GM21526 (cell line): ENCODE measurements around the gene ZNF280D.
"Not testable (repeated sequence)": the region's sequence is repeated elsewhere in the genome, so short reads cannot be mapped to it uniquely, and the experiment has no call there.

Experiments used
- ATAC-seq: cut with Tn5 transposase; IDR thresholded peaks from one replicate; pipeline ENCODE4 v1.9.1; 2021; ENCODE audit warnings: moderate library complexity; ENCODE audit not compliant: unreplicated experiment, low FRiP score

Gene ZNF280D, protein sequence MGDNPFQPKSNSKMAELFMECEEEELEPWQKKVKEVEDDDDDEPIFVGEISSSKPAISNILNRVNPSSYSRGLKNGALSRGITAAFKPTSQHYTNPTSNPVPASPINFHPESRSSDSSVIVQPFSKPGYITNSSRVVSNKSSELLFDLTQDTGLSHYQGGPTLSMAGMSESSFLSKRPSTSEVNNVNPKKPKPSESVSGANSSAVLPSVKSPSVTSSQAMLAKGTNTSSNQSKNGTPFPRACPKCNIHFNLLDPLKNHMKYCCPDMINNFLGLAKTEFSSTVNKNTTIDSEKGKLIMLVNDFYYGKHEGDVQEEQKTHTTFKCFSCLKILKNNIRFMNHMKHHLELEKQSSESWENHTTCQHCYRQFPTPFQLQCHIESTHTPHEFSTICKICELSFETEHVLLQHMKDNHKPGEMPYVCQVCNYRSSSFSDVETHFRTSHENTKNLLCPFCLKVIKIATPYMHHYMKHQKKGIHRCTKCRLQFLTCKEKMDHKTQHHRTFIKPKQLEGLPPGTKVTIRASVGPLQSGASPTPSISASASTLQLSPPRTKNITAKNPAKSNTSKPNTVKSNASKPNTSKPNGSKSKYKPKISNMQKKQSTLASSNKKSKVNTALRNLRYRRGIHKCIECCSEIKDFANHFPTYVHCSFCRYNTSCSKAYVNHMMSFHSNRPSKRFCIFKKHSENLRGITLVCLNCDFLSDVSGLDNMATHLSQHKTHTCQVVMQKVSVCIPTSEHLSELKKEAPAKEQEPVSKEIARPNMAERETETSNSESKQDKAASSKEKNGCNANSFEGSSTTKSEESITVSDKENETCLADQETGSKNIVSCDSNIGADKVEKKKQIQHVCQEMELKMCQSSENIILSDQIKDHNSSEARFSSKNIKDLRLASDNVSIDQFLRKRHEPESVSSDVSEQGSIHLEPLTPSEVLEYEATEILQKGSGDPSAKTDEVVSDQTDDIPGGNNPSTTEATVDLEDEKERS

DNA sequence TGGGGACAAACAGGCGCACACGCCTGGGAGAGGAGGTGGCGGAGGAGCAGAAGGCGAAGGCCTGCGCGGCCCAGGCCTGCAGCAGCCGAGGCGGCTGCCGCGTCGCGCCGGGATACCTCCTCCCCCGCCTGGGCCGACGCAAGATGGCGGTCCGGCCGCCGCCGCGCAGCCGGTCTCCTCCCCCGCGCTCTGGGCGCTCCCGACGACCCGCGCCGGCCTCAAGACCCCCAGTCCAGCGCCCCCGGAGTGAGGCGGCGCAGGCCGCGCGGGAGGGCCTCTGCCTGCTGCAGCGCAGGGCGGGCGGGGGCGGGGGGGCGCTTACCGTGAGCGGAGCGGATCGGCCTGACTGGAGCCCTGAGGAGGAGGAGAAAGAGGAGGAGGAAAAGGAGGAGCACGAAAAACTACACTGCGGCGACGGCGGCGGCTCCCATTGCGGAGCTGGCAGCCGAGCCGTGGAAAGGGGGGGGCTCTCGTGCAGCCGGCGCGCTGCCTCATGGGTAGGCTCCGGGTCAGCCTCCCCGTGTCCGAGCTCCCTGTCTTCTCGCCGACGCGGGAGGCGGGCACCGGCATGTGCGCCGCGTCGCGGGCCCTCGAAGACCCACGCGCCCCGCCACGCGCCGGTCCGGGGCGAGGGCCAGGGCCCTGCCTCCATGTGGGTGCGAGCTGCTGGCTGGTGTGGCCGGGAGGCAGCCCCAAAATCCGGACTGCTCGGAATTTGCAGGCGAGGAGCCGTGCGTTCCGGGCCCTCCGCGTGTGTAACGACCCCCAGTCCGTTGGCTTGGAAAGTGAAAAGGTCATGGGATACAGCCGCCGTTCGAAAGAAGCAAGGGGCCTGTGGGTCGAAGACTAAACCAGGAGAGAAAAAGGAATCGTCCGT is at the start of gene ZNF280D:
TSS of gene ZNF280D (minus strand) at position 374 of the 877 bp plus-strand sequence. CDS start 26,400 bp downstream, outside the sequence.
- peak; percentile 70 for ATAC-seq

DNA sequence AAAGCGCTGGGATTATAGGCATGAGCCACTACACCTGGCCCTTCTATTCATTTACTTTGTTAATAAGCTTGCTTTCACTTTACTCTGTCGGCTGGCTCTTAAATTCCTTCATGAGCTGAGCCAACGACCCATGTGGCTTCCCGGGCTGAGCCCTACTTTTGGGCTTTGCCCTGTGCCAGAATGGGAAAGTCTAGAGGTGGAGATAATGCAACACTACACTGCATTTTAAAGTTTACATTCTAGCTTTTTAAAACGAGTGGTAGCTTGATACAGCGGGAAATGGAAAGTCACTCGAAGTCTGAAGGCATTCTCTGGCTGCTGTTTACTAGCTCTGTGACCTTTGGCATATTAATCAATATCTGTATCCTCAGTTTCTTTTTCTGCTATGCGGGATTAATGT is 49.0 kb upstream of the ZNF280D start:
- ATAC-seq: no peak

DNA sequence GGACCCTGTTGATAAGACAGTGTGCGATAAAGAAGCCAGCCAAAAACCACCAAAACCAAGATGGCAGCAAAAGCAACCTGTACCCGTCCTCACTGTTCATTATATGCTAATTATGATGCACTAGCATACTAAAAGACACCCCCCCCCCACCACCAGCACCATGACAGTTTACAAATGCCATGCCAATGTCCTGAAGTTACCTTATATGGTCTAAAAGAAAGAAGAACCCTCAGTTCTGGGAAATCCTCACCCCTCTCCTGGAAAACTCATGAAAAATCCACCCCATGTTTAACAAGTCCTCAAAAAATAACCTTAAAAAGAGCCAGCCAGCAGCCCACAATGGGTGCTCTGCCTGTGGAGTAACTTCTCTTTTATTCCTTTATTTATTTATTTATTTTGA is 48.4 kb upstream of the ZNF280D start:
- no peak for ATAC-seq

DNA sequence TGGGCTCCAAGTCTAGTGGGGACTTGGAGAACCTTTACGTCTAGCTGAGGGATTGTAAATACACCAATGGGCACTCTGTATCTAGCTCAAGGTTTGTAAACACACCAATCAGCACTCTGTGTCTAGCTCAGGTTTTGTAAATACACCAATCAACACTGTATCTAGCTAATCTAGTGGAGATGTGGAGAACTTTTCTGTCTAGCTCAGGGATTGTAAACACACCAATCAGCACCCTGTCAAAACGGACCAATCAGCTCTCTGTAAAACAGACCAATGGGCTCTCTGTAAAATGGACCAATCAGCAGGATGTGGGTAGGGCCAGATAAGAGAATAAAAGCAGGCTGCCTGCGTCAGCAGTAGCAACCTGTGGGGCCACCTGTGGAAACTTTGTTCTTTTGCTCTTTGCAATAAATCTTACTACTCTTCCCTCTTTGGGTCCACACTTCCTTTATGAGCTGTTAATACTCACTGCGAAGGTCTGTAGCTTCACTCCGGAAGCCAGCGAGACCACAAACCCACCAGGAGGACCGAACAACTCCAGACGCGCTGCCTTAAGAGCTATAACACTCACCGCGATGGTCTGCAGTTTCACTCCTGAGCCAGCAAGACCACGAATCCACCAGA is 46.9 kb upstream of the ZNF280D start:
- not testable (repeated sequence) for ATAC-seq

DNA sequence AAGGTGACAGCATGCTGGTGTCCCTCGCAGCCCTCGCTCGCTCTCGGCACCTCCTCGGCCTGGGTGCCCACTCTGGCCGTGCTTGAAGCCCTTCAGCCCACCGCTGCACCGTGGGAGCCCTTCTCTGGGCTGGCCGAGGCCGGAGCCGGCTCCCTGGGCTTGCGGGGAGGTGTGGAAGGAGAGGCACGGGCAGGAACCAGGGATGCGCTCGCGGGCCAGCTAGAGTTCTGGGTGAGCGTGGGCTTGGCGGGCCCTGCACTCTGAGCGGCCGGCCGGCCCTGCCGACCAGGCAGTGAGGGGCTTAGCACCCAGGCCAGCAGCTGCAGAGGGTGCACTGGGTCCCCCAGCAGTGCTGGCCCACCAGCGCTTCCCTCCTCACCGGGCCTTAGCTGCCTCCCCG is 46.1 kb upstream of the ZNF280D start:
- not testable (repeated sequence) for ATAC-seq

DNA sequence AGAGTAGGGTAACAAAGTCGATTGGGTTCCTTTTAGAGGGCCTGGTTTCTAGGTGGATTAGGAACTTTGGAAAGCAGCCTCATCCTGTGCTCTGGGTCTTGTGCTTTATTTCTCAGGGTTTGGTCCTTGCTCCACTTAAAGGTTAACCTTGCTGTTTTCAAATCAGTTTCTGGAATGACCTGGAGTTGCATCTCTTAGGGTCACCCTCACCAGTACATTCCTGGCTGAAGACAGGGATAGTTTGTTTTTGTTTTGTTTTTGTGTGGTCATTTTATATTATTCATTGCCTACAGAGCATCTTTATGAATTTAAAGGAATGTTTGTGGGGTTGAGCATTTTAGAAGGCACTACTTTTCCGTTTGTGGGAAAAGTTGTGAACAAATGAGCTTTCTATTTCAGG is 45.5 kb upstream of the ZNF280D start:
- ATAC-seq: no peak

DNA sequence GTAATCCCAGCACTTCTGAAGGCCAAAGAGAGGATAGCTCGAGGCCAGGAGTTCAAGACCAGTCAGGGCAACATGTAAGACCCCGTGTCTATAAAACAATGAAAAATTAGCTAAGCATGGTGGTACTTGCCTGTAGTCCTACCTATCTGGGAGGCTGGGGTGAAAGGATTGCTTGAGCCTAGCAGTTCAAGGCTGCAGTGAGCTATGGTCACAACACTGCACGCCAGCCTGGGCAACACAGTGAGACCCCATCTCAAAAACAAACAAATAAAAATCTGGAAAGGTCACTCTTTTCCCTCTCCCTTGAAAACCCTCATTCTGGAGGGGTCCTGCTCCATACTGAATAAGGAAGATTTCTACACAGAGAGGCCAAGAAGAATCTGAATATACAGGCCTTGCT is 43.5 kb upstream of the ZNF280D start:
- ATAC-seq: no peak

DNA sequence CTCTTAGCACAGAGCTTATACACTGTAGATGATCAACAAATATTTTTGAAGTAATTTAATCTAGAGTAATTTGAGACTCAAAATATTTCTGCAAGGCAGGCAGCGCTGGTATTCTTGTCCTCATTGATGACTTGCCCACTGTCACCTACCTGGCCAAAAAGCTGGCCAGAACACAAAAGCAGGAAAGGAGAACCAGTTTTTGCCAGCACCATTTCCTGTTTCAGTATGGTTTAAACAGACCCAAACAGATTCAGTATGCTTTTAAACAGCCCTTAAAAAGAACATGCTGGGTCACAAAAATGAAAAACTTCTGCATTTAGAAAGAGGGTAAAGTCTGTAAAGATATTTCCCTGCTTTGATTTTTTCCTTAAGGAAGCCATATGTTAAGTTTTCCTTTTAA is 42.3 kb upstream of the ZNF280D start:
- no peak for ATAC-seq

DNA sequence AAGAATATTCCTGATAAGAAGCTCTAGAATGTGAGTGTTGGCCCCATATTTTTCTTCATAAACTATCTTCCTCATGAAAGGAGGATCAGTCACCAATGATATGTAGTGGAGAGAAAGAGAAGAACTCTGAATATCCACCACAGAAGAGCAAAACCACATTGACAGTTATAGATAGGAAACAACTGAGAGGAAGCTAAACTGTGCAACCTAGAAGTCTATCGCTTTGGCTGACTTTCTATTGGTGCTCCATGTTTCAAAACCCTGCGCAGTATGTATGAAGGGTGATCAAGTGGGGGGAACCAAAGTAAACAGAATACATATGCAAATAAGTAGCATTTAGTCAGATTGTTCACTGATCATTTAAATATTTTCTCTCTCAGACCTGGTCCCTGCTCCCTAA is 41.0 kb upstream of the ZNF280D start:
- ATAC-seq: no peak

DNA sequence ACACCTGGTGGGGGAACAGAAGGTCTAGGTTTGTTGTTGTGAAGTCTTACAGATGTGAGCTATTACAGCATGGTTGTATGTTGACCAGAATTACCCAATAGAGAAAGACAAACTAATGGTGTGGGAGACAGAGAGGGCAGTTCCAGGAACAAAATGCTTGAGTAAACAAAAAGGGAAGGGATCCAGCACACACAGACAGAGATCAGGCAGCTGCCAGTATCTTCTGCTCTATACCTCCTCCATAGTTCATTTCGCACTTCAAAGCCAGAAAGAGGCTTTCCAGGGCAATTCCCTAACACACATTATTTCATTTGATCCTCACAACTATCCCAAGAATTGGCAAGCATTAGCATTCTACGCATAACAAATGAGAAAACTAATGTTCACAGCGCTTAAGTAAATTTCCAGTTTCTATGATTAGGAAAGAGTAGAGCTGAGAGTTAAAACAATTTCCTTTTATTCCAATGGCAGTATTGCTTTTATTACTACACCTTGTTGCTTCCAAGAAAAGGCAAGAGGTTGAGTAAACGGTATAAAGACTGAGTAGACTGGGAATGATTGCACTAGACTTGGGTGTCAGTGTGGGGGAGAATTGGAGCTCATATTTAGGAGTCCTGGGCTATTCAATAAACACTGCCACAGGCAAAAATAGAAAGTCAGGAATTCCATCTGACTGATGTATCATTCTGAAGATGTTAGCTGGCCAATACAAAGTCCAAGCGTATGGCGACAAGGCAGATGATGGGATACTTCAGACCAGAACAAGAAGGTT is 39.7 kb upstream of the ZNF280D start:
- no peak for ATAC-seq

DNA sequence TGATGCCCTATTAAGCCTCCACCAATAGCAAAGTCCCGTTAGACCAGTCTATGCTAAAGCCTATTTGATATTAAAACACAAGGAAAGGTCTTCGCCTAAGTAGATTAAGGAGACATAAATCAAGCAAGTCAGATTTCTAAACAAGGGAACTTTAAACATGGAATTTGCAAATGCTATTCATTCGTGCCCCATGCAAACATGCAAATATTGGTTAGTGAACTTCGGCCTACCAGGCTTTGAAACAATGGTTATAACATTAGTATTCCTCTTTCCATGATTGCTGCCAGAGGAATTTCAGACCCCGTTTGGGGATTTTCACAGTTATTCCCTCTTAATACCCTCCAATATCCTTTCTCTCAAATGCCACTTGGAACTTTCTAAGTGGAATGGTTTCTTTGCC is 36.9 kb upstream of the ZNF280D start:
- ATAC-seq: no peak

DNA sequence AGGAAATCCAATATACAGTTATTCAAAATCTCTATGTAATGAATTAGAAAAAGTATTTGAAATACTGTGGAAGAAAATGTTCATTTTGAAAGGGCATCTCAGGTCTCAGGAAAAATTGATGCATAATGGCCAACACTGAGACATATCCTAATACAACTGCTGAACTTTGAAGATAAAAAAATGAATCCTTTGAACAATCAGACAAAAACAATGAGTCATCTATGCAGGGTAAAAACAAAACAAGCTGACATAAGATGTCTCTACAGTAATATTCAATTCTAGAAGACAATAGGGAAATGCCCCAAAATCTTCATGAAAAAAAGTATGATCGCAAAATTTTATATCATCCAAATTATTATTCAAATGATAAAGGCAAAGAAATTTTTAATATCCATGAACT is 34.0 kb upstream of the ZNF280D start:
- ATAC-seq: no peak

DNA sequence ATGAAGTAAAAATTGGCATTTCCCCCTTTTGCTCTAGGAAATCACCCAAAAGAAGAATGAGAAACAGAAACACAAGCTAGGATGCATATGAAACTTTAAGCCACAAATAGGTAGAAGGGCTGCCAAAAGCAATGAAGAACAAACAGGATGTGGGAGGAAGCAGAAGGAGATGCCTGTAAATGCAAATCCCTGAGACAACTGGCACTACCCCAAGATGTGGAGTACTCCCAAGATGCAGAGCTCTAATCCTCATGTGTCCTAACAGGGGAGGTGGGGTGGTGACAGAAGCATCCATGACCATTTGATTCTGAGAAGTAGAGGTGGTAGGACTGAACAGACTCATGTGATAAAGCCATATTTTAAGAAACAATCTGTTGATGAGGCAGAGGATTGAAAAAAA is 31.9 kb upstream of the ZNF280D start:
- no peak for ATAC-seq

DNA sequence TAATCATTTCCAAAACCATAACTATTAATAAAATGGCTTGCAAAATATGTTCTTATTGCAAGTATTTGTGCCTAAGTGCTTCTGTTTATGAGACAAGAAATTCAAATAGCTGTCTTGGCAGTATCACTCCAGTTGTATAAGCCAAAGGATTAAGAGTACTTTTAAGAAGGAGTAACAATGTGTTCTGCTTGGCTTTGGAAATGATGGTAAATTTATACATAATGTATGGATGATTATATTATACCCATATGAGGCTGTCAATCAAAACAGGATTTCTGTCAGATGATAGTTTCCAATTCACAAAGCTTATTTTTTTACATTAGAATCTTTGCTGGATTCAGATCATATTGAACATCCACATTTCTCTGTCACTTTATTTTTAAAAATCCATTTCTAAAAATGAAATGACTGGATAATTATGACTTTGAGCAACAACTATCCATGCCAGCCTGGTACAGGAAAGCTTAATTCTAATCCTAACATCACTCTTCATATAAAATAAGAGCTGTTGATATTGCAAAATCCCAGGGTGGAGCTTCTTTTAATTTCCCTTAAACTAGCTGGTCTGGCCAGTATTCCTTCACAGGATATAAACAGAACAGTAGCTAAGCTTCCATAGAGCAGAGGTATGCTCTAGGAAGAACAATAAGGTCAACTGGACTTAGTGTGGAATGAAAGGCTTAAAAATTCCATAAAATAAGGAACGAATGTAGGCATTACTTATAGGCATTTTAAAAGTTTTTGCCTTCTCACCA is 30.0 kb upstream of the ZNF280D start:
- no peak for ATAC-seq

DNA sequence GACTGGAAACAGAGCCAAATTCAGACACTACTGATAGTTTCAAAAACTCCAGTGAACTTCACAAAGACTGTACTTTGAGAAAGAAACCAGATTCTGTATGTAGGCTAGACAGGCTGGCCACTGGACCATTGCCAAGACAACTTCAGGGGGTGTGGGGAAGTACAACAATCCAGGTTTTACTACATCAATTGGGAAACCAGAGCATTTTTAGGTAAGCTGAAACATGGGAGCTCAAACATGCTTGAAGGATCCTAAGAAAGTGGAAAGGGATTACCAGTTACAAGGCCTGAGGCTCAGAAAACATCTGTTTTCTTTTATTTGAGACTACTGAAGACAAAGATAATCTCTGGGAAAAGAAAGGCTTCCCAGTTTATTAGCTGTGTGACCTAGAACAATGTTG is 26.9 kb upstream of the ZNF280D start:
- no peak for ATAC-seq

DNA sequence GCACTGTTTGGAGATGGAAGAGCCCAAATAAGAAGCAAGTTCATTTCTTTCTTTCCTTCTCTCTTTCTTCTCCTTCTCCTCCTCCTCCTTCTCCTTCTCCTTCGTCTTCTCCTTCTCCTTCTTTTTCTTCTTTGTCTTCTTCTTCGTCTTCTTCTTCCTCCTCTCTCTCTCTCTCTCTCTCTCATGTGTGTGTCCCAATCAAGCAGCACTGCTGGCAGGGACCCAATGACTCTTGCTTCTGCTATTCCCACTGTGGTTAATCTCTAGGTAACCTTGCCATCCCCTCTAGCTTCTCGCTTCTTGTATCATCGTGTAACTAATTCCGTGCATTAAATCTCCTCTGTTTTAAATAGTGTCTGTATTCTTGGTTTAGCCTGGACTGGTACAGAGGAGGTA is 26.1 kb upstream of the ZNF280D start:
- no peak for ATAC-seq

DNA sequence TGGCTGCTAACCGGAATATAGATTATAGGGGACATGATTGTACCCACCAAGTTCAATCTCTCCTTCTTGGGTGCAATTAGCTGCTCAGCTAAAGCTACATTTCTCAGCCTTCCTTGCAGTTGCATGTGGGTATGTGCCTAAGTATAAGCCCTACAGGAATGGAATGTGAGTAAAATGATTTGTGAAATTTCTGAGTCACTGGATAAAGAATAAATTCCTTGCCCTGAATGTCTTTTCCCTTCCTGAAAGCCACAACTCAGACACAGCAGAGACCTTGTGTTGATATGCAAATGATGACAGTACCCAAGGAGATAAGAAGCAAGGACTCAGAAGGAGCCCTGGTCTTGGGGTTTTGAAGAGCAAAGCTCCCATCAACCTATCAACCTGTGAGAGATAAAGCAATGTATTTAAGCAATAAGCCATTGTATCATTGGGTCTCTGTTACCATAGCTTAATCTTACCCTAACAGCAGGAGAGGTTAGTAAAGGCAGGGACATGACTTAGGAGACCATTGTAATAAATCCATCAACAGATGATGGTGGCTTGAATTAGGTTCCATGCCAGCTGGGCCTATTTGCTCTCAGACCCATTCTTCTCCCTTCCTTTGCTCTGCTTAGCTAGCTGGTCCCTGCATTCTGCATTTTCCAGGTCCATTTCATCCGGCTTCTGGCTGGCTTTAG is 25.6 kb upstream of the ZNF280D start:
- no peak for ATAC-seq

DNA sequence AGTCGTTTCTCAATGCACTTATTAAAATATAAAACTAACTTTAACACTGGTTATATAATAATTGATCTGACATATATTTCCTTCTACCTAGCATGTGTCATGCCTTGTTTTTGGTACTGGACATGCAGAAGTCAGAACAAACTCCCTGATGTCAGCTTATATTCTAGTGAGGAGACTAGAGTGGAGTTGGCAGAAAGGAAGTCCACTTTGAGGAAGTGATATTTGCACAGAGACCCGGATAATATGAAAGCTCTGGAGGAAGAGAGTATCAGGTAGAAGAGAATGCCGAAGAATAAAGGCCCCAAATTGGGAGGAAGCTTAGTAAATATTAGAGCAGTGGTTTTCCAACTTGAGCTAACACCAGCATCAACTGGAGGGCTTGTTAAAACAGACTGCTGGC is 24.6 kb upstream of the ZNF280D start:
- no peak for ATAC-seq
